GM19351 (cell line): ENCODE measurements around the gene OVOL3.

ENCODE experiments used
- ATAC-seq: cut with Tn5 transposase; IDR thresholded peaks from one replicate; pipeline ENCODE4 v1.9.1; 2021; ENCODE audit warnings: mild to moderate bottlenecking, moderate library complexity; ENCODE audit not compliant: unreplicated experiment

The OVOL3 gene

DNA sequence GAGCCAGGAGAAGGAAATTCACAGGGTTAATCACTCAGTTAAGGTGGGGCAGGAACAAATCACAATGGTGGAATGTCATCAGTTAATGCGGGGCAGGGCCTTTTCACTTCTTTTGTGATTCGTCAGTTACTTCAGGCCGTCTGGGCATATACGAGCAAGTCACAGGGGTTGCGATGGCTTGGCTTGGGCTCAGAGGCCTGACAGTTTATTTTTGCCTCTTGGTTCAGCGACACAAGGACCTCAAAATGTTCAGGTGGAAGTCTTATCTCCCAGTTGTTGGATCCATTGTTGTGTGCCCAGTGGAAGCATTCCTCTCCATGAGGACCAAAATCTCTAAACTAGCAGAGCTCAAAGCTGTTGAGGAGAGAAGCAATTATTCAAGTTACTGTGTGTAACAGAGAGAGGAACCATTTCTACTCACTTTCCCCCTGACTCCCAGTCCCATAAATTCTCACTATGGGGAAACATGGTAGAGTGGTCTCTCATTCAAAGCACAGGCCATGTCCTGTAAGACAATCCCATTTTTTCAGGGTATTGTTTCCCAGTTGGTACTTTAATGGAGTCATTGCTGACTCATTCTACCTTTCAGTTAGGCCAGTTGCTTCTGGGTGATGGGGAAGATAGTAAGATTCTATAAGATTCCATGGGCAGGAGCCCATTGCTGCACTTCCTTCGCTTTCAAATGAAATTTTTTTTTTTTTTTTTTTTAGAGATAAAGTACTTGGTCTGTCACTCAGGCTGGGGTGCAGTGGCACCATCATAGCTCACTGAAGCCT, 50.1 kb downstream of the OVOL3 start:
- ATAC-seq, result no peak
